GM21381 (cell line): ENCODE results near the gene GATAD2B.
"Not testable (repeated sequence)": the region's sequence is repeated elsewhere in the genome, so short reads cannot be mapped to it uniquely, and the experiment has no call there.

ENCODE experiments used
- ATAC-seq: cut with Tn5 transposase; IDR thresholded peaks from one replicate; pipeline ENCODE4 v1.9.1; 2021; ENCODE audit warnings: mild to moderate bottlenecking, moderate library complexity; ENCODE audit not compliant: unreplicated experiment

Gene GATAD2B

DNA sequence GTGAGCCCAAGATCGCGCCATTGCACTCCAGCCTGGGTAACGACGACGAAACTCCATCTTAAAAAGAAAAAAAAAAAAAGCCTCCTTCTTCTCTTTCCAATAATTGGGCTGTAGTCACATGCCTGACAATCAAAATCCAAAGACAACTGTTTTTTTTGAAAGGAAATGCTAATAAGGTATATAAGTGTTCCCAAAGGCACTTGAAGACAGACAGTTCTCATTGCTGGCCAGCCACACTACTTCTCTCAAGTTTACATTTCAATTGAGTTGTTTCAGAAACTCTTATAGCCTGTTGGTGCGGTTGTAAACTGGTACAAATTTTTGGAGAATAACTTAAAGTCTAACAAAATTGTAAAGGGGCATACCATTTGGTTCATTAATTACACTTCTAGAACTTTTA is 23.3 kb downstream of the GATAD2B start:
- ATAC-seq: no peak

DNA sequence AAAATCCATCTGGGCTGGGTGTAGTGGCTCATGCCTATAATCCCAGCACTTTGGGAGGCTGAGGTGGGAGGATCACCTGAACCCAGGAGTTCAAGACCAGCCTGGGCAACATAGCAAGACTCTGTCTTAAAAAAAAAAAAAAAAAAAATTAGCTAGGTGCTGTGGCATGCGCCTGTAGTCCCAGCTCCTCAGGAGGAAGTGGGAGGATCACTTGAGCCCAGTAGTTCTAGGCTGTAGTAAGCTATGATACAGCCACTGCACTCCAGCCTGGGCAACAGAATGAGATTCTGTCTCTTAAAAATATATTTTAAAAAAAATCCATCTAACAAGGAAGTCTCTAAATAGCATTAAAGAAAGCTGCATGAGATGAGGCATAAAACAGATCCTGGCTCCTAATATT is 26.9 kb downstream of the GATAD2B start:
- not testable (repeated sequence) for ATAC-seq

DNA sequence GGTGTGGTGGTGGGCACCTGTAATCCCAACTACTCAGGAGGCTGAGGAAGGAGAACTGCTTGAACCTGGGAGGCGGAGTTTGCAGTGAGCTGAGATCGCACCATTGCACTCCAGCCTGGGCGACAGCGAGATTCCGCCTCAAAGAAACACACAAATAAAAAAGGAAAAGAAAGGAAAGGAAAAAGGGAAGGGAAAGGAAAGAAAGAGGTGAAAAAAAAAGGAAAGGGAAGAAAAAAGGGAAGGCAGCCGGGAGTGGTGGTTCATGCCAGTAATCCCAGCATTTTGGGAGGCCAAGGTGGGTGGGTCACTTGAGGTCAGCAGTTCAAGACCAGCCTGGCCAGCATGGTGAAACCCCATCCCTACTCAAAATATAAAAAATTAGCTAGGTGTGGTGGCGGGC is 31.7 kb downstream of the GATAD2B start:
- not testable (repeated sequence) for ATAC-seq

DNA sequence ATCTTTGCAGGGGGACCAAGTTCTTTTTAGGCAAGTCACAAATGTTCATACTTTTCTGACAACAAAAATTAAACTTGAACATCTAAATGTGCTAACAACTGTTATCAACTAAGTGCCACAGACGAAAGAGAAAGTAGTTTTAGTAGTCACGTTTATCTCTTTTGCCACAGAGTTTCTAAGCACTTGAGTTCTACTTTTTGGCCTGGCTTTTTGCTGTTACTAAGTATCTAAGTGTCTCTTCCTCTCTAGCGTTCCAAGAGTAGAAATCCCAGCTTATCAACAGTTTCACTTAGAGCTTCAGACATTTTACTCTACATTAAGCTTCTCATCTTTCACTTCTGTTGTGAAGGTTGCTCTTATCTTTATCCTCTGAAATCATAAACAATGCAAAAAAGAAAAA is 34.2 kb downstream of the GATAD2B start:
- no peak for ATAC-seq

DNA sequence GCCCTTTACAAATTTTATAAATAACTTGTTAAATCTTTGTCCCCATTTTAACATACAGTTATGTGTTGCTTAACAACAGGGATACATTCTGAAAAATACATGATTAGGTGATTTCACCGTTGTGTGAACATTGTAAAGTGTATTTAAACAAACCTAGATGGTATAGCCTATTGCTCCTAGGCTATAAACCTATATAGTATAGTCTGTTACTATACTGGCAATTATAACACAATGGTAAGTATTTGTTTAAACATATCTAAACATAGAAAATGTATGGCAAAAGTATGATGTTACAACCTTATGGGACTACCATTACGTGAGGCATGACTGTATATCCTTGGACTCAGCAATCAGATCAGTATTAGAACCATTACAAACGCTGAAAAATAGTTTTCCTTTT is 36.6 kb downstream of the GATAD2B start:
- ATAC-seq: no peak

DNA sequence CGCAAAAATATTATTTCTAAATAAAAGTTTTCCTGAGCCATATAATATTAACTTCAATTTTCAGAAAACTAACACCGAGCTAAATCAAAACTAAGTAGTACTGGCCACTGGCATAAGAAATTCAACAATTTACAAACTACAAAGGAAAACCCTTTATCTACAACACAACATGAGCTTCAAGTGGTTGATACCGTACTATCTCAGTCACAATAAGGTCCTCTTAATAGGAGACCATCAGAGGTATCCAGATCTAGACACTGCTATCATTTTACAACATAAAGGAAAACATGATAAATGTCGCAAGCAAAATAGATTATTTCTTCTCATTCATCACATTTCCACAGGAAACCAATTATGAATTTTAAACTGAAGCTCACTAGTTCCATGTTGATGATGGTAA is 39.5 kb downstream of the GATAD2B start:
- no peak for ATAC-seq

DNA sequence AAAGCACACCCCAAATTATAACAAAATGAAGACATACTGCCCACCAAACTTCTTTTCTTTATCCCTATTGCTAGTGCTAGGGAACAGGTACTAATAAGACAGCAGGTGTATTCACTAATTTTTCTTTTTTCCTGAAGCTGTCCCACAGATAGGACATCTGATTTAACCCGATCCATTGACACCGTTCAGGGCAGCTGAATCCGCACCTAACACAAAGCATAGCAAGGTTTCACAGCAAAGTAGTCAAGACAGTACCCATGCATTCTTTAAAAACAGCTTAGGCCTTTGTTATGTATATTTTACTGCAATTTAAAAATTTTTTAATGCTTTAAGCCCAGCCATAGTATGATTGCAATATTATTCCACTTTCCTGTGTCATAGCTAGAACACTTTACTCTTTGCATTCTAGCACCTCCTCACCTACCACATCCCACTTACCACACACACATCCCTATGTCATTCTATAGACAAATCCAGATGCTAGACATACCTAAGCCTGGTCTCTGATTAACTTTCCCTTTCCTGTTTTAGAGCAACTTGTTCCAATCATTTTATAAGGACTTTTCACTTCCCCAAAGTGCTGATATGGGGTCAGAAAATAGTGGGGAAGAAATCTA is 40.4 kb downstream of the GATAD2B start:
- no peak for ATAC-seq

DNA sequence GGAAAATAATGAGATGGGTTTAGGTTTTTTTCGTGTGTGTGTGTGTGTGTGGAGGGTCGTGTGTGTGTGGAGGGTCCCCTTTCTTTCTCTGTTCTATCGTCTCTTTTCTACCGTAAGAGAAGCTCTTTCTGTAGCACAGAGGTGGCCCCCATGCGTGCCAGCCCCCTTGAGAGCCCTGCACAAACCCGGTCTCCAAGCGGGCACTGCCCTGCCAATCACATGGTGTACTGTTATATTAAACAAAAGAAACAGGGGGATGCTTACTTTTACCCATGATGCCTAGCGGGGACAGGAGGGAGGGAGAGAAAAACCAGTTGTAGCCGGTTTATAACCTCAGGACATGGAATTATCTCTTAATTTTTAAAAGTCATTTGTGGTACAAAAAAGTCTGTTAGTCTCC is 41.0 kb downstream of the GATAD2B start:
- no peak for ATAC-seq

DNA sequence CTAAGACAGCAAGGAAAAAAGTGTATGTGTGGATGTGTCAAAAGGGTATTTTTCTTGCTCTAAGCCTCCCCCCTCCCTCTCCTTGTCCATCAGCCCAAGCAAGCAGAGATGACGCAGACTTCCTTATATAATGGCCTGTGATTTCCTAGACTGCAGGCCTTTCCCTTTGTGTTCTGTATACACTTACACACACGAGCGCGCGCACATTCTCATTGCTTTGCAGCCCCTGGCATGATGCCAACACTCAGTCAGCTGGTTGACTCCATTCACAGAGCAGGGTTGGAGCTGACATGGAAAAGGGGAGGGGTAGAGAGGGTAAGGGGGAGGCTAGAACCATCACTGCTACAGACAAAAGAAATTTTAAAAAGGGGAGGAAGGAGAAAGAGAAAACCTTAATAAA is 41.8 kb downstream of the GATAD2B start:
- ATAC-seq: no peak

DNA sequence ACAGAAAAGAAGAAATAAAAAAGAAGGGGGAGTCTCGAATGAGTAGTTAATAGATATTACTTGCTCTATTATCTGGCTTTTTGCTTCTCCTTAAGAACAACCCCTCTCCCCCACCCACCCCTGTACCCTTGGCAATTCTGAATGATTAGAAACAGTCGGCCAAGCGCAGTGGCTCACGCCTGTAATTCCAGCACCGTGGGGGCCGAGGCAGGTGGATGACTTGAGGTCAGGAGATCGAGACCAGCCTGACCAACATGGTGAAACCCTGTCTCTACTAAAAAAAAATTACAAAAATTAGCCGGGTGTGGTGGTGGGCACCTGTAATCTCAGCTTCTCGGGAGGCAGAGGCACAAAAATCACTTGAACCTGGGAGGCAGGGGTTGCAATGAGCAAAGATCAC is 42.7 kb downstream of the GATAD2B start:
- no peak for ATAC-seq

DNA sequence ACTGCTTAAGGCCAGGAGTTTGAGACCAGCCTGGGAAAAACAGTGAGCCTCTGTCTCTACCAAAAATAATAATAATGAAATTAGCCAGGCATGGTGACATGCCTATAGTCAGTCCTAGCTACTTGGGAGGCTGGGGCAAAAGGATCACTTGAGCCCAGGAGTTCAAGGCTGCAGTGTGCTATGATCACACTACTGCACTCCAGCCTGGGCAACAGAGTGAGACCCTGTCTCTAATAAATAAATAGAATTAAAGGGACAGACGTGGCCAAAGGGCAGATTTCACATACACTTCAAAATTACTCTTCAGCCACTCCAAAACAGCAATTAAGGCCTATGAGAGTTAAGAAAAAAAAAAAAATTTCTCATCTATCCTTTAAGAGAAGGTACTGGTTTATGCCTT is 45.7 kb downstream of the GATAD2B start:
- no peak for ATAC-seq

DNA sequence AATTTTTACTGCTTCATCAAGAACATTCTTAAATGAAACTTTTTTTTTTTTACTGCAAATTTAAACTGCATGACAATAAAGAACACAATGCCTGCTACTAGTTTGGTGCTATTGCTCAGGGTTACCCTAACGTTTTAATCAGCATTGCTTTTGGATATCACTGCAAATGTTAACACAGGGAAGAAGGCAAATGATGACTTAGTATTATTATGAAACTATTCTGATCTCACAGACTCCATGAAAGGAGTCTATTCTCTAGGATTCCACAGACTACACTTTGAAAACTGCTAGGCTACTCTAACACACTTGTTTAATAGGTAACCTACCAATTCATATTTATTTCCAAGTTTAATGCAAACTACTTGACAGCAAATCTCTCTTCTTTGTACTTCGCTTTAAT is 49.8 kb downstream of the GATAD2B start:
- no peak for ATAC-seq

DNA sequence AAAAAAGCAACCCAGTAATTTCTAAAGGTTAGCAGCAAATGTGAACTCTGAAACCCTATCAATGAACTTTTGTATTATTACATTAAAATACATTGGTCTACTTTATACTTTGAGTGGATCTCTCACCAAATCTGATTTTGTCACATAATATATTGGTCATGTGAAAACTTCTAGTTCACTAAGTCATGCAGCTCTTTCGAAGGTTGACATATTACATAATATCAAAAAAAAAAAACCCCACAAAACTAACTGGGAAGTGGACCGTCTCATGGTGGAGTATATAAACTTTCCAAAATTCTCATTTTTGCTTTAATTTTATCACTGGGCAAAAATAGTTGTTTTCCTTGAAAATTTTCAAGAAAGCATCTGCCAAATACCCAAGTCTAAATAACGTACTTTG is 50.4 kb downstream of the GATAD2B start:
- ATAC-seq: no peak

DNA sequence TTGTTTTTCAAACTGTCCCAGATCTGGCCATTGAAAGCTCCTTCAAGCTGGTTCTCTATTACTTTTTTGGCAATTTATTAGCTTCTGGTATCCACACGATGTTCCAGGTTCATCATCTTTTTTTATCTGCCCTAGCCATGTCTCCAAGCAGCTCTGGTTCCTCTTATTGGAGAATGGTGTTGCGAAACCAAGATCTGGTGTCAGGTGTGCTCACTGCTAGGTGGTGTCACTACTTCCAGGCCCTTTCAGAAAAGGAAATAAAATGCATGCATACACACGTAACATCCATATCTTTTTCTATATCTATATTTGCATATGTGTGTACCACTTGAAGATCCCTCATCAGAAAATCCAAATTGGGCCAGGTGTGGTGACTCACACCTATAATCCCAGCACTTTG is 53.3 kb downstream of the GATAD2B start:
- no peak for ATAC-seq

DNA sequence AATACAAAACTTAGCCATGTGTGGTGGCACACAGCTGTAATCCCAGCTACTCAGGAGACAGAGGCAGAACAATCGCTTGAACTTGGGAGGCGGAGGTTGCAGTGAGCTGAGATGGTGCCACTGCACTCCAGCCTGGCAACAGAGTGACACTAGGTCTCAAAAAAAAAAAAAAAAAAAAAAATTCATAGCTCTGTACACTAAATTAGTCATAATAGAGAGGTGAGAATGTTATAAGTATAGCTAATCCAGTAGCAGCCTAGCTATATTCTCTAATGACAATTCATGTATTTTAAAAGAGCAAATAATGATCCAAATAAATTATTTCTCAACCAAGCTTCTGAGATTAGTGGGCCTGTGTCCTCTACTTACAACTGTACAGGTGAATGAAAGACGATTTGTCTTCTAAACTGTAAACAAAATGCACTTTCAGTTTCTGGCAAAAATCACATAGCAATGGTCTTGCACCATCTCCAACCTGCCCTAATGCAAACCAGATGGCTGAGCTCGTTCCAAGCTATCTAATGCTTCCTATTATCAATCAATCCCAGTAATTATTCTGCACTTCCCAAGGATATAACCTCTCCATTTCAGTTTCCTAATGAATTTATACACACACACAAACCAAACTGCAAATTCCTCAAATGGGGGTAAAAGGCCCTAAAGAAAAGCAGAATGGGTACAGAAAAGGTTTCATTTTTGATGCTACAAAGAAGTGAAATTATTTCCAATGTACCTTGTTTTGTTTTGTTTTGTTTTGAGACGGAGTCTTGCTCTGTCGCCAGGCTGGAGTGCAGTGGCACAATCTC is 56.5 kb downstream of the GATAD2B start:
- ATAC-seq: no peak

DNA sequence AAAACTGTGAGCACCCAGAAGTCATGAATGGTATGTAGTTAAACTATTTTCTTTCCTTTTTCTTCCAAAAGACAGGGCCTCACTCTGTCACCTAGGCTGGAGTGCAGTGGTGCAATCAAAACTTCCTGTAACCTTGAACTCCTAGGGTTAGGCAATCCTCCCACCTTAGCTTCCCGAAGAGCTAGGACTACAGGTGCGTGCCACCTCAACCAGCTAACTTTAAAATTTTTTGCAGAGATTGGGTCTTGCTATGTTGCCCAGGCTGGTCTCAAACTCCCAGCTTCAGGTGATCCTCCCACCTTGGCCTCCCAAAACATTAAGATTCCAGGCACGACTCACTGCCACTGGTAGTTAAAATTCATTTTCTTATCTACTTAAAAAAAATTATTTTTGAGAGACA is 62.5 kb downstream of the GATAD2B start:
- ATAC-seq: no peak

DNA sequence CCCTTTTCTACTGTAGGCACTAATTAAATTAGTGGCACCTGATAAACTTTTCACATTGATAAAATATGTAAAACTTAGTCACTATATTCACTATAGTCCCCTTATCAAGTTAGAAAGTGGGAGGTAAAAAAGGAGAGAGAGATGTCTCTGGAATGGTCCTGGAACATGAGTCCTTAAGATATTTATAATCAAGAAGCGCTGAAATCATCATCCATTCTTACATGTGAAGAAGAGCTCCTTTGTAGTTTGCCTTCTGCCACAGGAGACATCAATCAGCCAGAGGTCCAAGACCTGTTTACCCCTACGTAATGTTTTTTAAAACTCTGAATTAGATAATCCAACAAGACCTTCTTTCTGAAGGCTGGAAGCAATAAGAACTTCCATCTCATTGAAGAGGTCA is 65.3 kb downstream of the GATAD2B start:
- ATAC-seq: no peak

DNA sequence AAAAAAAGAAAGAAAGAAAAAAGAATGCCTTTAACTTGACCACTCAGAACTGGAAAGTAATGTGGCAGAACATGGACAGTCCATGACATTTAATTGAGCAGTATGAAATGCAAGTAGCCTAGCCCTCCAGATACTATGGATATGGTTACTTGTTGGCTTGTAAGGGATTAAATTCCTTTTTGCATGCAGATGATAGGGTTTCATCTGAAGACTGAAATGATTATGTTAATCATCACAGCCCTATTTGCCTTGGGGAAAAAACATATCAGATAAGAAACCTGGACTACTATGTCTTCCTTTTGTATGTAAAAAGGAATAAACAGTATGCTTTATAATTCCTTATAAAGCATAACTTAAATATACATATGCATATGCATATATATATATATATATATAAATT is 66.0 kb downstream of the GATAD2B start:
- no peak for ATAC-seq

DNA sequence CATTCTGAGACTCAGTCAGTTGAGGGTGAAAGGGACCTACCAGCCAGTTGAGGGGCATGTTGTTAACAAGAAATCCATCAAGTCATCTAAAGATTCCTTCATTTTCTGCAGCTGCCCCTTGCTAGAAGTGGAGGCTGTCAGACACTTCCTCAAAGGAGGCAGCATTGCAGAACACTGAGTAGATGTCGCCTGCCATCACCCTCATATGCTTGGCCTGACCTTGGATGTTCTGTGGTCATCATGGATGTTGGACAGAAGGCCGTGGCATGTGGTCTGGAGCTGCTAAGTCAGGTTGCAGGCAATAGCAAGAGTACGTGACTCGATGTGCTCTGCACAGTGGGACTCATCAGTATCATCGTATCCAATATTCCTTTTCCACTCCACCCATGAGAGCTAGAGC is 70.6 kb downstream of the GATAD2B start:
- ATAC-seq: no peak

DNA sequence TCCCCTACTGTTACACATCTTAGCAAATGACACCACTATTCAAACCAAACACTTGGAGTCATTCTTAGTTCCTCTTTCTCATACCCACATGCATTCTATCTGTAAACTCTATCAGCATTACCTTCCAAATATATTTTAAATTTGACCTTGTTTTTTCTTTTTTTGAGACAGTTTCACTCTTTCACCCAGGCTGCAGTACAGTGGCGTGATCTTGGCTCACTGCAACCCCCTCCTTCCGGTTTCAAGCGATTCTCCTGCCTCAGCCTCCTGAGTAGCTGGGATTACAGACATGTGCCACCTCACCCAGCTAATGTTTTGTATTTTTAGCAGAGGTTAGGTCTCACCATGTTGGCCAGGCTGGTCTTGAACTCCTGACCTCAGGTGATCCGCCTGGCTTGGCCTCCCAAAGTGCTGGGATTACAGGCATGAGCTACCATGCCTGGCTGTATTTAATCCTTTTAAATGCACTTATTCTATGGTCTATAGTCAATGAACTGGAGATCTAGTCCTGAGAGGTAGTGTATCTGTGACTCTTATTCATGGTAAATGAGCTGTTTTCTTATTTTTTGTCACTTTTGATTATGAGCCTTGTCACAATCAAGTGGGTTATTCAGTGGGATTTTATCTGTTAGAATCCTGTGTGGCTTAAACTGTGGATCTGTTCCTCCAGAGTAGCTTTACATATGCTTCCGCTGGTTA is 73.1 kb downstream of the GATAD2B start:
- ATAC-seq: peak; percentile 65

DNA sequence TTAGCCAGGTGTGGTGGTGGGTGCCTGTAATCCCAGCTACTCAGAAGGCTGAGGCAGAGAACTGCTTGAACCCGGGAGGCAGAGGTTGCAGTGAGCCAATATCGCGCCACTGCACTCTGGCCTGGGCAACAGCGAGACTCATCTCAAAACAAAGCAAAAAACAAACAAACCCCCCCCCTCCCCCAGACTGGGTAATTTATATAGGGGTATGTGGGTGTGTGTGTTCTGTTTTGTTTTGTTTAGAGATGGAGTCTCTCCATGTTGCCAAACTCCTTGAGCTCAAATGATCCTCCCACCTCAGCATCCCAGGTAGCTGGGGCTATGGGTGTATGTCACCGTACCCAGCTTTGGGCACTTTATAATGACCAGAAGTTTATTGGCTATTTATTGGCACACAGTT is 74.0 kb downstream of the GATAD2B start:
- ATAC-seq: no peak

DNA sequence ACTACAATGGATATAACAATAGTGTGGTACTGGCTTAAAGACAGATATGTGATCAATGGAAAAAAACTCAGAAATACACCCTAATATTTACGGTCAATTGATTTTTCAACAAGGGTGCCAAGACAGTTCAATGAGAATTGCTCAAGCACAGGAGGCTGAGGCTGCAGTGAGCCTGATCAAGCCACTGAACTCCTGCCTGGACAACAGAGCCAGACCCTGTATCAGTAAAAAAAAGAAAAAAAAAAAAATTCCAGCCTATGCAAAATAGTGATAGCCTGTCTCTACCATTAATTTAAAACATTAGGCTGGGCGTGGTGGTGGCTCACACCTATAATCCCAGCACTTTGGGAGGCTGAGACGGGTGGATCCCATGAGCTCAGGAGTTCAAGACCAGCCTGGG is 77.6 kb downstream of the GATAD2B start:
- ATAC-seq: no peak
